GM23338 (cell line): Measurements from ENCODE around the gene RBL1.

Experiments
- CTCF ChIP-seq, 2 experiments: fragments of 200-600 bp in 1 of 2; sonication (generic) in 1 of 2; conservative IDR thresholded peaks; 2 replicates each; pipeline versions ENCODE4 v1.5.1 to v1.6.1; 2016 to 2017; ENCODE audit warnings: antibody characterized with exemption in 2 of 2, low read depth in 2 of 2, mild to moderate bottlenecking in 2 of 2, moderate library complexity in 1 of 2
- EZH2 ChIP-seq: fragments of 200-600 bp; sonication (generic); IDR thresholded peaks from one replicate; pipeline ENCODE4 v1.8.0; 2017; ENCODE audit warnings: antibody characterized with exemption, mild to moderate bottlenecking, low read depth; ENCODE audit not compliant: unreplicated experiment
- EZH2phosphoT487 ChIP-seq: fragments of 200-600 bp; sonication (generic); IDR thresholded peaks from one replicate; pipeline ENCODE4 v1.8.1; 2018; ENCODE audit warnings: antibody characterized with exemption; ENCODE audit not compliant: unreplicated experiment
- POLR2AphosphoS5 ChIP-seq: IDR thresholded peaks from 2 replicates; pipeline ENCODE4 v1.6.1; 2016; ENCODE audit warnings: antibody characterized with exemption, low read depth

GRCh38 chr20:37131486-37131885 lies 35.7 kb upstream of the RBL1 start:
- TF ChIP-seq CTCF (conservative IDR thresholded peaks at IDR 0.05; ENCODE audit: low read depth in 2 of 2) (no peak), EZH2phosphoT487 (no peak), POLR2AphosphoS5 (no peak), EZH2 (no peak)
